ENCODE measurements around the gene FKBP7. TPM values are rescaled to one million over a fixed set of nuclear protein-coding genes. Genes with fewer than 3 reads are reported as not detected.
"Not testable (repeated sequence)": the region's sequence is repeated elsewhere in the genome, so short reads cannot be mapped to it uniquely, and the experiment has no call there.

FKBP7 gene
- total RNA-seq, 1 donor from 2014 or later = 6.6 TPM

- H3K4me3 Mint-ChIP-seq (ENCODE audit: low read depth) = no peak overlapping the region
- peaks cover 10% of the 10 kb centered on the region for H3K4me1 Mint-ChIP-seq (ENCODE audit: low read depth)
- no peak for DNase-seq (ENCODE audit: low spot score)
- peaks cover 19% of the 10 kb centered on the region for H3K9me3 Mint-ChIP-seq
- no peaks in the 10 kb centered on the region for H3K27me3 Mint-ChIP-seq (ENCODE audit: low read depth)
- H3K36me3 Mint-ChIP-seq (ENCODE audit: low read depth) = peaks cover 93% of the 10 kb centered on the region
- intact Hi-C loops (cut with micrococcal nuclease) = no loop called here
- H3K27ac Mint-ChIP-seq = no peak overlapping the region
These were observed 50.9 kb downstream of the FKBP7 start for GRCh38 chr2:178427458-178427857.

- no peak overlapping the region for H3K4me3 Mint-ChIP-seq (ENCODE audit: low read depth)
- H3K4me1 Mint-ChIP-seq (ENCODE audit: low read depth) = peaks cover 10% of the 10 kb centered on the region
- H3K9me3 Mint-ChIP-seq = peaks cover 19% of the 10 kb centered on the region
- H3K36me3 Mint-ChIP-seq (ENCODE audit: low read depth) = peaks cover 89% of the 10 kb centered on the region
- intact Hi-C loops (cut with micrococcal nuclease) = no loop called here
- no peaks in the 10 kb centered on the region for H3K27me3 Mint-ChIP-seq (ENCODE audit: low read depth)
- H3K27ac Mint-ChIP-seq = no peak overlapping the region
- DNase-seq (ENCODE audit: low spot score) = no peak
These were observed 52.0 kb downstream of the FKBP7 start for GRCh38 chr2:178426388-178426787.

DNA sequence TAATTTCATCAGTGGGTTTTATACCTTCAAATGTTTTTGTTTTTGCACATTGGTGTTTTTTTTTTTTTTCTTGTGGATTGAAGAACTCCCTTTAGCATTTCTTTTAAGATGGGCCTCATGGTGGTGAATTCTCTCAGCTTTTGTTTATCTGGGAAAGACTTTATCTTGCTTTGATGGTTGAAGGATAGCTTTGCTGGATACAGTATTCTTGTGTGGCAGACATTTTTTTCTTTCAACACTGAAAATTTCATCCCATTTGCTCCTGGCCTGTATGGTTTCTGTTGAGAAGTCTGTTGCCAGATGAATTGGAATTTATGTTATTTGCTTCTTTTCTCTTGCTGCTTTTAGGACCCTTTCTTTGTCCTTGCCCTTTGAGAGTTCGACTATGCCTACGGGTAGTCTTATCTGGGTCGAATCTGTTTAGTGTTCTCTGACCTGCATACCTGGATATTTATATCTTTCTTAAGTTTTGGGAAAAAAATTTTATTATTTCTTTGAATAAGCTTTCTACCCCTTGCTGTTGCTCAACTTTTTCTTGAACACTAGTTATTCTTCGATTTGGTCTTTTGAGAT, 53.1 kb downstream of the FKBP7 start:
- Mint-ChIP-seq H3K27ac (no peak overlapping the region), H3K4me3 (ENCODE audit: low read depth) (no peak overlapping the region), H3K9me3 (peaks cover 19% of the 10 kb centered on the region), H3K27me3 (ENCODE audit: low read depth) (no peaks in the 10 kb centered on the region), H3K36me3 (ENCODE audit: low read depth) (peaks cover 83% of the 10 kb centered on the region), H3K4me1 (ENCODE audit: low read depth) (peaks cover 13% of the 10 kb centered on the region)
- intact Hi-C loops (cut with micrococcal nuclease) = no loop called here
- DNase-seq (ENCODE audit: low spot score) = no peak

- H3K27me3 Mint-ChIP-seq (ENCODE audit: low read depth); H3K27ac Mint-ChIP-seq; intact Hi-C loops (cut with micrococcal nuclease); DNase-seq (ENCODE audit: low spot score); H3K4me3 Mint-ChIP-seq (ENCODE audit: low read depth): not testable (repeated sequence)
- peaks cover 17% of the 10 kb centered on the region for H3K4me1 Mint-ChIP-seq (ENCODE audit: low read depth)
- H3K36me3 Mint-ChIP-seq (ENCODE audit: low read depth) = peaks cover 72% of the 10 kb centered on the region
- H3K9me3 Mint-ChIP-seq = peaks cover 19% of the 10 kb centered on the region
These were observed 54.7 kb downstream of the FKBP7 start for GRCh38 chr2:178423746-178424145.

DNA sequence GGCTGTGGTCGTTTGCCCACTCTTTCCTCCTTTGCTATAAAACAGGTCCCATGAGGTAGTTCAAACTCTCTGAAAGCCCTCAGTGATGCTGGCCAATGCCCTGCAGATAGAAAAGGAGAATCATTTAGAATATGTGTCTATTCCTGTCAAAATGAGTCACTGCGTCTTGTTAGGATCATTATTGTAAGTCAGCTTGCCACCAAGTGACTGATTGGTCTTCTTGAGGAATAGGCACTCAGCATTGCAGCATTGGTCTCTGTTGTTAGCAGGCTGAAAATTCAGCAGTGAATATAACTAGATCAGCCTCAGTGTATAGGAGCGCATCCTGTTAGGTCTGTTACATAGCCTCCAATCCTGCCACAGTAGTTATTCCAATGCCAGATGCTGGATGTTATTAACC, 56.3 kb downstream of the FKBP7 start:
- no peak for DNase-seq (ENCODE audit: low spot score)
- Mint-ChIP-seq H3K4me3 (ENCODE audit: low read depth) (no peak overlapping the region), H3K36me3 (ENCODE audit: low read depth) (peaks cover 60% of the 10 kb centered on the region), H3K27me3 (ENCODE audit: low read depth) (no peaks in the 10 kb centered on the region), H3K27ac (no peak overlapping the region), H3K4me1 (ENCODE audit: low read depth) (peaks cover 24% of the 10 kb centered on the region), H3K9me3 (peaks cover 19% of the 10 kb centered on the region)
- intact Hi-C loops (cut with micrococcal nuclease) = no loop called here

DNA sequence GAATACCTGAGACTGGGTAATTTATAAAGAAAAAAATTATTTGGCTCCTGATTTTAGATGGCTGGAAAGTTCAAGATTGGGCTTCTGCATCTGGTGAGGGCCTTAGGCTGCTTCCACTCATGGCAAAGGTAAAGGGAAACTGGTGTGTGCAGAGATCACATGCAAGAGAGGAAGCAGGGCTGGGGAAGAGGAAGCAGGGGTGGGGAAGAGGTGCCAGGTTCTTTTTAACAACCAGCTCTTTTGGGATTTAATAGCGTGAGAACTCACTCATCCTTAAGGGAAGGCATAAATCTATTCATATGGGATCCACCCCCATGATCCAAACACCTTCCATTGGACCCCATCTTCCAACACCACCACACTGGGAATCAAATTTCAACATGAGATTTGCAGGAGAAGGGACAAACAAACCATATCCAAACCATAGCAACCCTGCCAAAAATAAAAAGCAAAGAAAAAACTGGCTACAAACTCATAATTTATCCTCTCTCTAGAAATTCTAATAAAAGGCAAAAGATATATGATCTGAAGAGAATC, 57.9 kb downstream of the FKBP7 start:
- intact Hi-C loops (cut with micrococcal nuclease) = no loop called here
- Mint-ChIP-seq H3K27me3 (ENCODE audit: low read depth) (no peaks in the 10 kb centered on the region), H3K4me3 (ENCODE audit: low read depth) (no peak overlapping the region), H3K4me1 (ENCODE audit: low read depth) (peaks cover 36% of the 10 kb centered on the region), H3K36me3 (ENCODE audit: low read depth) (peaks cover 51% of the 10 kb centered on the region), H3K27ac (no peak overlapping the region), H3K9me3 (peaks cover 14% of the 10 kb centered on the region)
- no peak for DNase-seq (ENCODE audit: low spot score)

GRCh38 chr2:178419123-178419522, 59.3 kb downstream of the FKBP7 start:
- no peak overlapping the region for H3K4me3 Mint-ChIP-seq (ENCODE audit: low read depth)

GRCh38 chr2:178418426-178418825, 60.0 kb downstream of the FKBP7 start:
- Mint-ChIP-seq H3K27ac (no peak overlapping the region), H3K9me3 (no peaks in the 10 kb centered on the region)

More at GRCh38 chr2:178419123-178419522, 59.3 kb downstream of the FKBP7 start:
- H3K9me3 Mint-ChIP-seq = no peaks in the 10 kb centered on the region
- DNase-seq (ENCODE audit: low spot score) = no peak
- peaks cover 38% of the 10 kb centered on the region for H3K4me1 Mint-ChIP-seq (ENCODE audit: low read depth)
- no peaks in the 10 kb centered on the region for H3K27me3 Mint-ChIP-seq (ENCODE audit: low read depth)
- peaks cover 37% of the 10 kb centered on the region for H3K36me3 Mint-ChIP-seq (ENCODE audit: low read depth)
- intact Hi-C loops (cut with micrococcal nuclease) = loop anchor here (10.0 kb wide), 1 partner anchor 224 kb away; the partner anchor contains the start of gene OSBPL6
- H3K27ac Mint-ChIP-seq = no peak overlapping the region

GRCh38 chr2:178417916-178418315, 60.5 kb downstream of the FKBP7 start:
- Mint-ChIP-seq H3K36me3 (ENCODE audit: low read depth) (peaks cover 27% of the 10 kb centered on the region), H3K4me3 (ENCODE audit: low read depth) (no peak overlapping the region), H3K27ac (no peak overlapping the region), H3K27me3 (ENCODE audit: low read depth) (no peaks in the 10 kb centered on the region), H3K4me1 (ENCODE audit: low read depth) (peaks cover 42% of the 10 kb centered on the region), H3K9me3 (no peaks in the 10 kb centered on the region)
- intact Hi-C loops (cut with micrococcal nuclease) = loop anchor here (10.0 kb wide), 1 partner anchor 223 kb away; the partner anchor contains the start of gene OSBPL6
- DNase-seq (ENCODE audit: low spot score) = no peak

More at GRCh38 chr2:178418426-178418825, 60.0 kb downstream of the FKBP7 start:
- H3K4me3 Mint-ChIP-seq (ENCODE audit: low read depth) = no peak overlapping the region
- DNase-seq (ENCODE audit: low spot score) = no peak
- no peaks in the 10 kb centered on the region for H3K27me3 Mint-ChIP-seq (ENCODE audit: low read depth)
- peaks cover 30% of the 10 kb centered on the region for H3K36me3 Mint-ChIP-seq (ENCODE audit: low read depth)
- peaks cover 40% of the 10 kb centered on the region for H3K4me1 Mint-ChIP-seq (ENCODE audit: low read depth)
- intact Hi-C loops (cut with micrococcal nuclease) = loop anchor here (10.0 kb wide), 1 partner anchor 224 kb away; the partner anchor contains the start of gene OSBPL6

GRCh38 chr2:178415979-178416378, 62.4 kb downstream of the FKBP7 start:
- intact Hi-C loops (cut with micrococcal nuclease) = loop anchor here (10.0 kb wide), 1 partner anchor 221 kb away; the partner anchor contains the start of gene OSBPL6
- Mint-ChIP-seq H3K27me3 (ENCODE audit: low read depth) (no peaks in the 10 kb centered on the region), H3K9me3 (no peaks in the 10 kb centered on the region), H3K4me1 (ENCODE audit: low read depth) (peaks cover 47% of the 10 kb centered on the region), H3K4me3 (ENCODE audit: low read depth) (no peak overlapping the region), H3K36me3 (ENCODE audit: low read depth) (peaks cover 16% of the 10 kb centered on the region), H3K27ac (no peak overlapping the region)
- no peak for DNase-seq (ENCODE audit: low spot score)

GRCh38 chr2:178414266-178415247, 63.8 kb downstream of the FKBP7 start:
- peak; percentile 80 for DNase-seq (ENCODE audit: low spot score)
- intact Hi-C loops (cut with micrococcal nuclease) = loop anchor here (1.0 to 10.0 kb wide), 8 partner anchors 17 to 302 kb away; partner anchors contain the start of genes FKBP7, OSBPL6, PJVK and PRKRA
- Mint-ChIP-seq H3K27ac (peak overlapping the region; percentile 98), H3K36me3 (ENCODE audit: low read depth) (peaks cover 10% of the 10 kb centered on the region), H3K9me3 (no peaks in the 10 kb centered on the region), H3K4me3 (ENCODE audit: low read depth) (peak overlapping the region; percentile 94), H3K4me1 (ENCODE audit: low read depth) (peaks cover 50% of the 10 kb centered on the region), H3K27me3 (ENCODE audit: low read depth) (no peaks in the 10 kb centered on the region)

Data from activated T-helper 2 cell treated with anti-CD3 and anti-CD28 coated beads, Interferon-gamma antibody, Interleukin-2, Interleukin-4, amounts not matched to agents 10 μg/mL and 5 μg/mL and 100 μg/mL, durations not matched to agents 14 hours and 24 hours and 36 hours (primary cell).